Middle frontal gyrus (tissue), 1 donor: ENCODE measurements around the gene RHOF.
A peak's percentile ranks its signal among the peaks of the same experiment; 100 is the strongest.

Source experiments
- DNase-seq: peaks from one replicate; pipeline ENCODE4 v3.0.0-alpha.2; 2015; ENCODE audit warnings: low spot score; ENCODE audit errors: extremely low spot score

The RHOF gene

DNA sequence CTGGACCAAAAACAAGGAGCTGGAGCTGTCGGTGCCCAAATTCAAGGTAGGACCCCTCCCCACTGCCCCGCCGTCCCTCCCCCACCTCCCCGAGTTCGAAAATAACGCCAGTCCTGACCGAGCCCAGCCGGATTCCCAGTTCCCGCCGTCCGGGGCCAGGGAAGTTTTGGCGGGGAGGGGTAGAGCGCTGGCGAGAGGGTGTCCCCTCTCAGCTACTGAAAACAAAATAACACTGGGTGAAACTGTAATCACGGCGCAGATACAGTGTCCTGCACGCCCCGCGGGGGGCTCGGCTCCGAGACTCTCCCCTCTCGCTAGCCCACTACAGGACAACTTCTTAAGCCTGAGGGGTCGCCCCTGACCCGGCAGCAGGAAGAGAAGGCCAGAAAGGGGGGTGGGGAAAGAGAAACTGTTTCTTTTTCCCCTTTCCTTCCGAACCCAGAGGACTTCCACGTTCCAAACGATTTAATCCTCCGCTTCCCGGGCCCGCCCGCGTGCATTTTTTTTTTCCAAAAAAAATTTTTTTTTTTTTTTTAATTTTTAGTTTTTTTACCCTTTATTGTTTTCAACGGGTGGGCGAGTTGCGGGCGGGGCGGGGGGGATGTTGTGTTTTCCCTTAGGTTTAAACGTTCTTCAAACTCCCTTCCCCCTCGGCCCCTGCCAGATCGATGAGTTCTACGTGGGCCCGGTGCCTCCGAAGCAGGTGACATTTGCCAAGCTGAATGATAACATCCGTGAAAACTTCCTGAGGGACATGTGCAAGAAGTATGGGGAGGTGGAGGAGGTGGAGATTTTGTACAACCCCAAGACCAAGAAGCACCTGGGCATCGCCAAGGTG lies 11.9 kb upstream of the RHOF start:
- no peak for DNase-seq

DNA sequence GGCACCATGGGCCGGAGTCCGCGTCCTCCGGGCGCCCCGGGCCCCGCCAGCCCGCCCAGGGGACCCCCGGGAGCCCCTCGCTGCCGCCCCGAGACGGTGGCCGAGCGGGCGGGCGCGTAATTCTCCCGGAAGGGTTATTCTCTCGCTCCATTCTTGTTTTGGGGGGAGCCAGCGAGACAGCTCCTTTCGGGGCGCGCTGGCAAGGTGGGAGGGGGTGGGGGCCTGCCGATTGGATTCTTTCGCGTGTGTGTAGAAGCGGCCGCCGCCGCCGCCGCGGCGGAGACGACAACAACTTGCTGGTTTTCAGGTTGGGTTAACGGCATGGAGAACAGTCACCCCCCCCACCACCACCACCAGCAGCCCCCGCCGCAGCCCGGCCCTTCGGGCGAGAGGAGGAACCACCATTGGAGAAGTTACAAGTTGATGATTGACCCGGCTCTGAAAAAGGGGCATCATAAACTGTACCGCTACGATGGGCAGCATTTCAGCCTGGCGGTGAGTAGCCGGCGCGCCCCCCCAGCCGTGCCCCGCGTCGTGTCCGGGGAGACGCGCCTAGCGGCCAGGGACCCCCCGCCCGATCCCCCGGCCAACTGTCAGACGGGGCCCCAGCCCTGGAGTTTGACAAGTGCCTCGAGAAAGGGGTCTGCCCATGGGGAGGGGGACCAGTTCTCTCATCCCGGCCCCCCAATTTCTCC lies 11.1 kb upstream of the RHOF start:
- no peak for DNase-seq

- DNase-seq = no peak
Observed at GRCh38 chr12:121803861-121804416, 10.5 kb upstream of the RHOF start, which contains the start of gene SETD1B. SETD1B (plus strand) TSS chr12:121804009; CDS start chr12:121804738, 729 bp downstream.

DNA sequence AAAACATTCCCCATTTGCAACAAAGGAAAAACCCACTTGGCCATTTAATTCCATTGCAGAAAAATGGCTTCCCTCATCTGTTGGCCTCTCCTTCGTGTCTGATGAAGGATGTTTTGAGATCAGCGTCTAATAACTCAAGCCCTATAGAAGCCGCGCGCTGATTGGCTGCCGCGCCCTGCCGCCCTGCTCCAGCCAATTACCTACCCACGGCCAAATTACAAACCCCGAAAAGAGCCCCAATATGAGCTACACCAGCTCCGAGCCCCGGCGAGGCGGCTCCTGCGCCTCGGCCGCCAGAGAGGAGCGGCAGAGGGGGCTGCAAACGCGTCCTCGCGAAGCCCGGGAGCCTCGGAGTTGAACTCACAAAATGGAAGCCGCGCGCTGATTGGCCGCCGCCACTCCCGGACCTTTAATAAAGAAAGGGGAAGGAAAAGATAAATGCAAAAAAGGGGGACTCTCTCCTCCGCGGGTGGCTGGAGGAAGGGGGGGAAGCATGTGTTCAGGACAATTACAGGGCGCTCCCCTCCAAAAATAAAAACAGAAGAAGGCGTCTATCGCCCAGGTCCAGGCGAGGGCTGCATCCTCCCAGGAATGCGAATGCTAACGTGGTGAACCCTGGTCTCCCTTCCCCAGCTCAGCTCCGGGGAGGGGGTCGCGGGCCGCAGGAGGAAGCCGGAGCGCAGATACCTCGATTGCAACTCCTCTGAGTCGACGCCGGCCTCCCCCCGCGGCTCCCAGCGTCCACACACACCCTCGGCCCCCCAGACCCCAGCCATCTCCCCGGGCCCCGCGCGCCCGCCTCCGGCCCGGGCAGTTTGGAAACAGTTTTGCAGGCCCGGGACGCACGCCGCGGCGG lies 9.6 kb upstream of the RHOF start:
- DNase-seq = peak; percentile 84

DNA sequence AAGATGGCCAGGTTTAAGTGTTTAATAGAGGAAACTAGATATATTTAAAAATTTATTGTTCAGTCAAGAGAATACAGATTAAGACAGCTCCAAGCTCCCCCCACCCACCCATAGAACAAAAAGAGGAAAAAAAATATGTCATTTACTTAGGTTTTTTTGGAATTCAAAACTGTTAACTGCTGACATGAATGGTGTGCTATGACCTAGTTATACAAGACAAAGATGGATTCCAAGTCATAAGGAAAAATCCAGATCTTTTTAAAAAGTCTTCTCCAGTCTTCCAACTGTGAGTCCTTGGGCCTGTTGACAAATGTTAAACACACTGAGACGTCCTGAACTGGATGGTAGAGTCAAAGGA lies 9.0 kb upstream of the RHOF start:
- no peak for DNase-seq

DNA sequence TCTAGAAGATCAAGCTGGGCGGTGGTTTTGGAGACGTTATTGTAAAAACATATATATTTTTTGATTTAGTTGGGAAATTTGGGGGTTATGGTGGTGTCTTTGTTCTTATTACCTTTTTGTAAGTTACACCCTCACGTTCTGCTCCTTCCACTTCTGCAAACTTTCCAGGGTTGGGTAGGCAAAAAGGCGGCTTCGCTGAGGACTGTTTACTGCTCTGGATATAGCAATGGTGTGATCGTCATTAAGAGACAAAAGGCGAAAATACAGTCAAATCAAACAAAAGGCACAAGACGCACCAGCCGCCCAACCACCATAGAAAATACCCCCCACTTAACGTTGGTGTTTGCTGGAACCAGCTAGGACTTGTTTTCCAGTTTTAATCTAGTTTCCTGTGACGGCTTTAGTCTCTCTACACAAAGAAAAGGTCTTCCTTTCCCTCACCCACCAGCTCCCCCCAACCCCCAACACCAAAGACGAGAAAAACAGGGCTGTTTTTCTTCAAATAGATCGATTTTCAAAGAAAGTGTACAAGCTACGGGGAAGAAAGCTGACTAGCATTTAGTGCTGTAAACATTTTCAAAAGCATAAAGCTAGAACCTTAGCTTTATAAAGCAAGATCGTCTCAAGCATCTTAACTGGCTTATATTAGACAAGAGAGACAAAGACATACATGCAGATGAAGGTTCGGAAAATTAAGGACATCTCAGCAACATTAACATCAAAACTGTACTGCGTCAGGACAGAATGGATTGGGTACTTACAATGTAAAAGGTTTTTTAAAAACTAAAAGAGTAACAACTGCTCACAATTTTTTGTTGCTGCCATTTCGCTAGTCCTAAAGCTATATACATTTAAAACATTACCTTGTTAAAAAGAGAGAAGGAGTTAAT lies 8.4 kb upstream of the RHOF start:
- no peak for DNase-seq

DNA sequence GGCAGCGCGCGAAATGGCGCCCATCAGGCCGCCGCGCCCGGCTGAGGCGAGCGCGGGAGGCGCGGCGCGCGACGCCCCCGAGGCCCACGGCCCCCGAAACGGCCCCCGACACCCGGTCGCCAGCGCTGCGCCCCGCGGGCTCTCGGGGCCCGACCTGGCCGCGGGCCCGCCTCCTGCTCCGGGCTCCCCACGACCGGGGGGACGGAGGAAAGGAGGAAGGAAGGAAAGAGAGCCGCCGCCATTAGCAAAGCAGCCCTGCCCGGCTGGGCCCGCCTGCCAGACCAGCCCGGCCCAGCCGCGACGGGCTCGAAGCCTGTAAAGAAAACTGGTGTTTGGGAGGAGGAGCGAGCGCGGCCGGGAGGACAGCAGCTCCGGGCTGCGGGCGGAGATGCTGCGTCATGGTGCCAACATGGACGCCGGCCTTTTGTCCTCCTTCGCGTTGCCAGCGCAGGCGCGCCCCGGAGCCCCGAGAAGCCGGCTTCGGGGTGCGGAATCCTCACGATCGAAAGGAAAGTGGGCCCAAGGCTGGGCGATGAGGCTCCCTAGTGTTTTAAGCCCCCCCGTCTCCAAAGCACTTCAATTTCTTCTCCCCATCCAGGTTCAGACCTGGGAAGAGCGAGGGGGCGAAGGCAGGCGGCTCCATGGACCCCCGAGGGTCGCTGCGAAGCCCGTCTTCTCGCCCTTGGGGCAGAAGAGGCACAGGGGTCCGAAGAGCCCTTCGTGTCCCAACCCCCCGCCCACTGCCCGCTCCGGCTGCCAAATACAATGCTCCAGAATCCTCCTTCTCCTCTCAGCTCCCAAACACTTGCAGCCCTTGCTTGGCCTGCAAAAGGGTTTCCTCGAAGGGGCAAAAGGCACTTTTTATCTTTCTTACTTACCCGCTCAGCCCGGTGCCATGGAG lies 7.5 kb upstream of the RHOF start:
- no peak for DNase-seq

DNA sequence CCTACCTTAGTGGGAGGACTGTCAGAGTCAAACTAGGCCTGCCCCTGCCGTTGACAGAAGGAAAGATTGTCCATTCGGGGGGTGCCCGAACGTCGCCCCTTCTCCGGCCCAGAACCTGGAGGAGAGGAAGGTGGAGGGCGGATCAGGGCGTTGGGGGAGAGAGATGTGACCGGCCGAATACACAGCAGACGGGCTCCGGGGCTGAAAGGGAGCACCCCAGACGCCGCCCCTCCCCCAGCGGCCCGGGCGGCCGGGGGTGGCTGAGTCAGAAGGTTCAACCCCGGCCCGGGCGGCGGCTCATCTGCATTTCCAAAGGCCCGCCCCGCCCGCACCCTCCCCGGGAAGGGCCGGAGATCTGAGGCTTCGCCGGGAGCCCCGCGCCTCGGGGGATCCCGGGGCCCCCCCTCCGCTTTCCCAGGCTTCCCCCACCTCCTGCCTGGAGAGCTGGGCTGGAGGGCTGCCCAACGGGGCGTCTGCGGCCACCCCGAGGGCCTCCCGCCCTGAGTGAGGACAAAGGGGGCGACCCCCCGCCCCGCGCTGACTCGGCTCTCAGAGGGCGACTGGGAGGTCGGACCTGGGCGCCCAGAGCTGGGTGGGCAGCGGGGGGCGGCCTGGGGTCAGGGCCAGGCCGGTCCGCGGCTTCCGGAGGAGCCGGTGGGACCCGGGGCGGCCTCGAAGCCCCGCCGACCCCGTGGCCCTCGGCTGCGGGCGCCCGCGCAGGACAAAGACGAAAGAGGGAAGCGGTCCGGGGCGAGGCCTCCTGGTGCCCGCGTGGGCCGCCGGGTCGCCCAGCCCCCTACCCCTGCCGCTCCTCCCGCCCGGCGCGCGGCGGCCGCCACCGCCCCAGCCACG lies 6.6 kb upstream of the RHOF start:
- no peak for DNase-seq

DNA sequence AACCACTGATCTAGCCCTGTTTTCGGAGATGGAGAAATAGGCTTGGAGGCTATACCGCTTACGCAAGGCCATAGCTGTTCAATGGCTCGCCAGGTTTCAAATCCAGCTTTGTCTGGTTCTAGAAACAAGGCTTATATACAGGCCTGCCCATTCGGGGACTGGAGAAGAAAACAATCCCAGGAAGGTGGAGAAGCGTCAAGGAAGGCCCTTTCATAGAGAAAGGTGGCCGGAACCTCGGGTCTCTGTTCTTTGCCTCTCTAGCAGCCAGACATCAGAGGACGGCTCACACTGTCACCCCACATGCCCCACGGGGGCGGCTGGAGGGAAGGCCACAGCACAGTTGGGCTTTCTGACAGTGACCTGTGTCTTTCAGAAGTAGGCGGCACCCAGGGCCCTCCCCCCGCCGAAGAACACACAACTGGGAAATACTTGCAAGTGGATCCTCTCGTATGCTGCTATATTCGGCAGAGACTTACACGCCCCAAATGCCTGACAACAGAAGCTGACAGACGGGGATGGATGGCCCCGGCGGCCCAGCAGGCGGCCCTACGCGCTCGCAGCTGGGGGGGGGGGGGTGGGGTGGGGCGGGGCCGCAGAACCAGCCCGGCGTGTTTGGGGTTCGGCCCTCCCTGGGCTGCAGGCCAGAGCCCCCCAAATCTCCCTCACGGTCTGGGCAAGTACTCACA lies 5.8 kb upstream of the RHOF start:
- DNase-seq = no peak

DNA sequence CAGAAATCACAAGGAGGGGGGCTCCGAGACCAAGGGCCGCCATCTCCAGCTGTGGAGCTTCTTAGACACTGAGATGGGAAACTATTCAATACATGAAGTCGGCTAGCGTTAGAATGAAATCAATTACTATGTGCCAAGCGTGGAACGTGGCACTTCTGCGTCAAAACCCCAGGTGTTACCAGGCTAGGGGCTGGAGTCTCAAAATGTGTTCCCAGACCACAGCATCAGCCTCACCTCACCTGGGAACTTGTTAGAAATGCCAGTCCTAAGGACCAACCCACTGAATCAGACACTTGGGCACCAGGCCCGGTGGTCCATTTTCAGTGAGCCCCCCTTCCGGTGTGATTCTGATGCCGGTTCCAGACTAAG lies 5.3 kb upstream of the RHOF start:
- no peak for DNase-seq

DNA sequence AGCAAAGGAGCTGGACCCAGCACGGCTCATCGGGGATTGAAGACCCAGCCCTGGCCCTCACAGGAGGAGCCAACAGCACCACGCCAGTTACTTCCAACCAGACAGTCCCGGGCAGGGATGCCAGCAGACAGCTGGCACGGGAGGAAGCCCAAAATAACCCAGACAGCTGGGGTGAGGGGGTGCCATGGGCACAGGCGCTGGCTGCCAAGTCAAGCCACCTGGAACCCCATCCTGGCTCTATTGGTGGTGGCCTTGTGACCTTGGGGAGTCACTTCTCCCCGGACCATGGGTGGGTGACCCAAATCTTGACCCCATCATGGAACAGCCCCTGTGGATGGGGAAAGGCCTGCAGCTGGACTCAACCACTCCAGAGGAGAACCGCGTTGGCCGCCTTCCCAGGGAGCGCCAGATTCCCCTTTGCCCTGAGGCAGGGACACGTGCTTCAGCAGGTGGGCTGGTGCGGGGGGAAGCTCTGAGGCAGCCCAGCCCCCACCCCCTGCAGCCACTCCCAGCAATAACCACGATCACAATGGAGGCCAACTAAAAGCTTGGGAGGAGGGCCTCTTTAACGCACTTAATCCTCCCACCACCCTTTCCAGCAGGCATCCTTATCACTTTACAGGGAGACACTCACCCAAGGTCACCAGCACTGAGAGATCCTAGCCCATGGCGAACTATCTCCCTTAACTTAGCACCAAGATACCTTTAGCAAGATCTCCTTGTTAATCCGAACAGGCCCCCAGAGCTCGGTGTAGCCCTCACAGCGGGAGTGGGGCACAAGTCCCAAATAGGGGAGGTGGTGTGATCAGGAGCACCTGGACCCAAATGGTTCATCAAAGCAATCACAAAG lies 4.7 kb upstream of the RHOF start:
- no peak for DNase-seq

DNA sequence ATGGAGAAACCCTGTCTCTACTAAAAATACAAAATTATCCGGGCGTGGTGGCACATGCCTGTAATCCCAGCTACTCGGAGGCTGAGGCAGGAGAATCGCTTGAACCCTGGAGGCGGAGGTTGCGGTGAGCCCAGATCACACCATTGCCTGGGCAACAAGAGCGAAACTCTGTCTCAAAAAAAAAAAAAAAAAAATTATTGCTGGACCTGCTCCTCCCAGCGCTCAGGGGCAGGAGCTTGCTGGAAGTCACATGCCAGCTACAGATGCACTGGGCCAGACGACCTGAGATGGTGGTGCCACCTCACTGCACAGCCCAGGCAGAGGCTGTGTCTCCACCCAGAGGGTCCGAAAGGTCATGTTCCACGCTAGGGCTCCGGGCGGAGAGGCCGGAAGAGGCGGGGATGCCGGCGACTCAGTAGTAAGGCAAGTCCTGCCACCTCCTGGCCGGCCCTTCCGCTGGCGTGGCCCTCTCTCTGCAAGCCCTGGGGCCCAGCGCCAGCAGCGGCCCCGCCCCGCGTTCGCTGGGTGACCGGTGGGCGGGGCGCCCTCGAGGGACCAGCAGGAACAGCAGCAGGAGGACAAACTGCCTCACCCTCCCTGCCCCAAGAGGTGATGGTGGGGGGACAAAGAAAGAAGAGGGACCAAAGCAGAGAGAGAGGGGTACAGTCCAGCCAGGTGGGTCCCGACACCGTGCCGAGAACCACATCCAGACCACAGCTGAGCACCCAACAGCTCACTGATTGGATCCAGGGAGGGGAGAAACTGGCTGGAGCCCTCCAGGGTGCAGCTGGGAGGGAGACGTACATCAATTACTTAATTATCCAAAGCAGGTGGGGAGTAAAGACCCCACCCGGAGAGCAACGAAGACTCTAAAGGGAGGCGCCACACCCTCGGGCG lies 3.6 kb upstream of the RHOF start:
- peak; percentile 44 for DNase-seq

DNA sequence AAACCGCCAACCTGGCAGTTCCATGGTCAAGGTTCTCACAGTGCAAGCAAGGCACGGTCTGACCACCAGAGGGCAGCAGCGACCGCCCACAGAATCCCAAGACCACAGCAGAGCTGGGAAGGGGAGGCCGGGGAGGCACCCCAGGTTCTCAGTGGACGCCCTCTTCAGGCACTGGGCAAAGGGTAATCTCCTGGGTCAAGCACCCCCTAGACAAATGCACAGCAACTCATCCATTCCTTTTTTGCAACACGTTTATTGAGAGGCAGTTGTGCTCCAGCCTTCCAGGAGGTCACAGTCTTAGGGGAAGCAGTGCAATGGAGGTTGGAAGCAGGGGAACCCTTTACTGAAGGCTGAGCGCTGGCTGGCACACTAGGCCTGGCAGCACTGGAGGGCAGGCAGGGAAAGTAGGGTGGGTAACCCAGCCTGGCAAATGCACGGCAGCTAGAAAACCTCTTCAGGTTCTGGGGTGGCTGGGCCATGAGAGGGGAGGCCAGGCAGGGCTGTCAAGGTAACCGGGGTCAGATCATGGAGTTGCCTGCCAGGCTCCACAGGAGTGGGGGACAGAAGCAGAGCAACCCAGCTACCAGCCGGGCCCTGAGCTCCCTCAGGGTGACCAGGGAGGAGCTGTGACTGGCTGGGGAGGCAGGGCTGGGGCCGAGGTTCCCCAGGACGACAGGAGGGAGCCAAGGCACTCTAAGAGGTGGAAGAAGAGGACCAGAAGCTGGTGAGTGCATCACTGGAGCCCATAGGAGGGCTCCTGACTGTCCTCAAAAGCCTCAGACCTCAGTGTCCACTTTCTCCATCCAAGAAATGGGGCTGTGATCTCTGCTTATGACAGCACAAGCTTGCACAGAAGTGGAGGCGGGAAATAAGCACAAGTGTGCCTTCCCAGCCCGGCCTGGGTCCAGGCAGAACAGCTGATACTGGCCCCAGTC lies 1.8 kb upstream of the RHOF start:
- peak; percentile 65 for DNase-seq

DNA sequence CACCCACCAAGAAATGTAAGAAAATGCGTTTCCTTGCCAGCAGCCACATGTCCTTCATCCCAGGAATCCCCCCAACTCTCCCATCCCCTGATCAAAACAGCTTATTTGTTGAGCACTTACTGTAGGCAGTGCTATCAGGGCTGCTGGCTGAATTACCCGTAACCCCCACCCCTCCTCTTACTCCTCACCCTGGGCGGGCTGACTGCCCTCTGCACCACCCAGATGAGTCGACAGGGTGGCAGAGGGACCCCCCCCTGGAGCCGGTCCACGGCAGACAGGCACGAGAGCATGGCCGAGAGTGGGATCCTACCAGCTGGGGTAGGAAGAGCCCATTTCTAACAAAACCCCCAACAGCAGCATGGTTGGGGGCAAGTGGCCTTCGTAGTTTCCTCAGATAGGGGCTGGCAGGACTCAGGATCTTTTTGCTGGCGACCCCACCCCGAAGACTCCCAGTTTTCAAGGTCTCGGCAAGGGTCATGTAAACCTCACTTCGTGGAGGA lies 1.1 kb upstream of the RHOF start:
- no peak for DNase-seq
